ENCODE measurements around the gene PRRG2.

GRCh38 chr19:49566302-49566701, 14.8 kb upstream of the PRRG2 start:
- TF ChIP-seq EZH2phosphoT487 (IDR thresholded peaks at IDR 0.05; ENCODE audit: borderline replicate concordance, low read depth): no peak
- TF ChIP-seq SIN3A (IDR thresholded peaks at IDR 0.05; ENCODE audit: borderline replicate concordance, low read depth, low read length): no peak
- no peak for TF ChIP-seq CTCF (IDR thresholded peaks at IDR 0.05)
- no peak for TF ChIP-seq NRF1 (IDR thresholded peaks at IDR 0.05; ENCODE audit: low read depth, low read length)
- TF ChIP-seq MXI1 (IDR thresholded peaks at IDR 0.05; ENCODE audit: low read depth, low read length): no peak
- TF ChIP-seq YY1 (IDR thresholded peaks at IDR 0.05; ENCODE audit: low read depth): no peak
- no peak for TF ChIP-seq FOSL2 (IDR thresholded peaks at IDR 0.05; ENCODE audit: borderline replicate concordance, low read depth)
- no peak for TF ChIP-seq MAX (IDR thresholded peaks at IDR 0.05; ENCODE audit: low read depth)
- no peak for TF ChIP-seq POLR2AphosphoS5 (IDR thresholded peaks at IDR 0.05; ENCODE audit: low read depth, low read length)
- no peak for TF ChIP-seq TAF1 (IDR thresholded peaks at IDR 0.05; ENCODE audit: borderline replicate concordance, low read depth, low read length)
- TF ChIP-seq IRF3 (IDR thresholded peaks at IDR 0.05; ENCODE audit: low read depth, low read length): no peak
- no peak for TF ChIP-seq MEF2A (IDR thresholded peaks at IDR 0.05; ENCODE audit: borderline replicate concordance, low read depth)

Measured in SK-N-SH (cell line).